ENCODE data around the gene VSIG4.

The VSIG4 gene

GRCh38 chrX:66009231-66009845, 30.5 kb downstream of the VSIG4 start:
- Histone ChIP-seq H3K9me3 (ENCODE audit: control insufficient read depth in 1 of 2, low read length in 2 of 2) (no peaks in the 10 kb centered on the region), H3K27ac (ENCODE audit: low read depth, low read length) (no peak overlapping the region), H3K27me3 (ENCODE audit: control insufficient read depth in 1 of 2, insufficient read depth in 2 of 2, low read length in 2 of 2) (no peaks in the 10 kb centered on the region), H3K4me1 (ENCODE audit: control insufficient read depth in 1 of 2, insufficient read depth in 2 of 2, low read length in 2 of 2) (peaks cover 0 to 6% of the 10 kb centered on the region in 2 donors), H3K9ac (ENCODE audit: low read depth in 1 of 2, low read length in 2 of 2) (no peak overlapping the region), H3K4me3 (ENCODE audit: low read depth in 1 of 2, low read length in 2 of 2) (no peak overlapping the region), H3K36me3 (ENCODE audit: control insufficient read depth in 1 of 2, insufficient read depth in 2 of 2, low read length in 2 of 2) (no peaks in the 10 kb centered on the region)

GRCh38 chrX:66008328-66008970, 31.4 kb downstream of the VSIG4 start:
- H3K27me3 ChIP-seq (ENCODE audit: control insufficient read depth in 1 of 2, insufficient read depth in 2 of 2, low read length in 2 of 2), result no peaks in the 10 kb centered on the region
- no peak overlapping the region for H3K27ac ChIP-seq (ENCODE audit: low read depth, low read length)
- no peak overlapping the region for H3K9ac ChIP-seq (ENCODE audit: low read depth in 1 of 2, low read length in 2 of 2)
- H3K4me3 ChIP-seq (ENCODE audit: low read depth in 1 of 2, low read length in 2 of 2), result no peak overlapping the region
- H3K9me3 ChIP-seq (ENCODE audit: control insufficient read depth in 1 of 2, low read length in 2 of 2), result no peaks in the 10 kb centered on the region
- H3K4me1 ChIP-seq (ENCODE audit: control insufficient read depth in 1 of 2, insufficient read depth in 2 of 2, low read length in 2 of 2), result peaks cover 0 to 6% of the 10 kb centered on the region in 2 donors
- H3K36me3 ChIP-seq (ENCODE audit: control insufficient read depth in 1 of 2, insufficient read depth in 2 of 2, low read length in 2 of 2), result no peaks in the 10 kb centered on the region

GRCh38 chrX:66007851-66008250, 32.0 kb downstream of the VSIG4 start:
- Histone ChIP-seq H3K27me3 (ENCODE audit: control insufficient read depth in 1 of 2, insufficient read depth in 2 of 2, low read length in 2 of 2) (no peaks in the 10 kb centered on the region), H3K4me1 (ENCODE audit: control insufficient read depth in 1 of 2, insufficient read depth in 2 of 2, low read length in 2 of 2) (peaks cover 0 to 6% of the 10 kb centered on the region in 2 donors), H3K9me3 (ENCODE audit: control insufficient read depth in 1 of 2, low read length in 2 of 2) (no peaks in the 10 kb centered on the region), H3K27ac (ENCODE audit: low read depth, low read length) (no peak overlapping the region), H3K9ac (ENCODE audit: low read depth in 1 of 2, low read length in 2 of 2) (no peak overlapping the region), H3K36me3 (ENCODE audit: control insufficient read depth in 1 of 2, insufficient read depth in 2 of 2, low read length in 2 of 2) (no peaks in the 10 kb centered on the region), H3K4me3 (ENCODE audit: low read depth in 1 of 2, low read length in 2 of 2) (no peak overlapping the region)

GRCh38 chrX:66005830-66006449, 33.9 kb downstream of the VSIG4 start:
- Histone ChIP-seq H3K4me1 (ENCODE audit: control insufficient read depth in 1 of 2, insufficient read depth in 2 of 2, low read length in 2 of 2) (peaks cover 0 to 6% of the 10 kb centered on the region in 2 donors), H3K36me3 (ENCODE audit: control insufficient read depth in 1 of 2, insufficient read depth in 2 of 2, low read length in 2 of 2) (no peaks in the 10 kb centered on the region), H3K4me3 (ENCODE audit: low read depth in 1 of 2, low read length in 2 of 2) (no peak overlapping the region), H3K27me3 (ENCODE audit: control insufficient read depth in 1 of 2, insufficient read depth in 2 of 2, low read length in 2 of 2) (no peaks in the 10 kb centered on the region), H3K27ac (ENCODE audit: low read depth, low read length) (no peak overlapping the region), H3K9ac (ENCODE audit: low read depth in 1 of 2, low read length in 2 of 2) (no peak overlapping the region), H3K9me3 (ENCODE audit: control insufficient read depth in 1 of 2, low read length in 2 of 2) (no peaks in the 10 kb centered on the region)

GRCh38 chrX:66004928-66005829, 34.7 kb downstream of the VSIG4 start:
- Histone ChIP-seq H3K4me1 (ENCODE audit: control insufficient read depth in 1 of 2, insufficient read depth in 2 of 2, low read length in 2 of 2) (peaks cover 0 to 6% of the 10 kb centered on the region in 2 donors), H3K27ac (ENCODE audit: low read depth, low read length) (no peak overlapping the region), H3K27me3 (ENCODE audit: control insufficient read depth in 1 of 2, insufficient read depth in 2 of 2, low read length in 2 of 2) (no peaks in the 10 kb centered on the region), H3K4me3 (ENCODE audit: low read depth in 1 of 2, low read length in 2 of 2) (no peak overlapping the region), H3K9ac (ENCODE audit: low read depth in 1 of 2, low read length in 2 of 2) (no peak overlapping the region), H3K36me3 (ENCODE audit: control insufficient read depth in 1 of 2, insufficient read depth in 2 of 2, low read length in 2 of 2) (no peaks in the 10 kb centered on the region), H3K9me3 (ENCODE audit: control insufficient read depth in 1 of 2, low read length in 2 of 2) (no peaks in the 10 kb centered on the region)

GRCh38 chrX:66002824-66003680, 36.8 kb downstream of the VSIG4 start:
- H3K27me3 ChIP-seq (ENCODE audit: control insufficient read depth in 1 of 2, insufficient read depth in 2 of 2, low read length in 2 of 2), result no peaks in the 10 kb centered on the region
- H3K9me3 ChIP-seq (ENCODE audit: control insufficient read depth in 1 of 2, low read length in 2 of 2), result no peaks in the 10 kb centered on the region
- H3K36me3 ChIP-seq (ENCODE audit: control insufficient read depth in 1 of 2, insufficient read depth in 2 of 2, low read length in 2 of 2), result no peaks in the 10 kb centered on the region
- H3K4me1 ChIP-seq (ENCODE audit: control insufficient read depth in 1 of 2, insufficient read depth in 2 of 2, low read length in 2 of 2), result peaks cover 0 to 6% of the 10 kb centered on the region in 2 donors
- no peak overlapping the region for H3K27ac ChIP-seq (ENCODE audit: low read depth, low read length)
- H3K9ac ChIP-seq (ENCODE audit: low read depth in 1 of 2, low read length in 2 of 2), result no peak overlapping the region
- no peak overlapping the region for H3K4me3 ChIP-seq (ENCODE audit: low read depth in 1 of 2, low read length in 2 of 2)

GRCh38 chrX:66001596-66001995, 38.3 kb downstream of the VSIG4 start:
- Histone ChIP-seq H3K4me3 (ENCODE audit: low read depth in 1 of 2, low read length in 2 of 2) (no peak overlapping the region), H3K27ac (ENCODE audit: low read depth, low read length) (no peak overlapping the region), H3K4me1 (ENCODE audit: control insufficient read depth in 1 of 2, insufficient read depth in 2 of 2, low read length in 2 of 2) (peaks cover 0 to 6% of the 10 kb centered on the region in 2 donors), H3K36me3 (ENCODE audit: control insufficient read depth in 1 of 2, insufficient read depth in 2 of 2, low read length in 2 of 2) (no peaks in the 10 kb centered on the region), H3K9ac (ENCODE audit: low read depth in 1 of 2, low read length in 2 of 2) (no peak overlapping the region), H3K27me3 (ENCODE audit: control insufficient read depth in 1 of 2, insufficient read depth in 2 of 2, low read length in 2 of 2) (no peaks in the 10 kb centered on the region), H3K9me3 (ENCODE audit: control insufficient read depth in 1 of 2, low read length in 2 of 2) (no peaks in the 10 kb centered on the region)

GRCh38 chrX:66000628-66001272, 39.1 kb downstream of the VSIG4 start:
- Histone ChIP-seq H3K9ac (ENCODE audit: low read depth in 1 of 2, low read length in 2 of 2) (no peak overlapping the region), H3K36me3 (ENCODE audit: control insufficient read depth in 1 of 2, insufficient read depth in 2 of 2, low read length in 2 of 2) (no peaks in the 10 kb centered on the region), H3K4me1 (ENCODE audit: control insufficient read depth in 1 of 2, insufficient read depth in 2 of 2, low read length in 2 of 2) (peaks cover 0 to 6% of the 10 kb centered on the region in 2 donors), H3K27ac (ENCODE audit: low read depth, low read length) (no peak overlapping the region), H3K27me3 (ENCODE audit: control insufficient read depth in 1 of 2, insufficient read depth in 2 of 2, low read length in 2 of 2) (no peaks in the 10 kb centered on the region), H3K9me3 (ENCODE audit: control insufficient read depth in 1 of 2, low read length in 2 of 2) (no peaks in the 10 kb centered on the region), H3K4me3 (ENCODE audit: low read depth in 1 of 2, low read length in 2 of 2) (no peak overlapping the region)

GRCh38 chrX:66000178-66000577, 39.7 kb downstream of the VSIG4 start:
- H3K9ac ChIP-seq (ENCODE audit: low read depth in 1 of 2, low read length in 2 of 2), result no peak overlapping the region
- H3K4me3 ChIP-seq (ENCODE audit: low read depth in 1 of 2, low read length in 2 of 2), result no peak overlapping the region
- no peaks in the 10 kb centered on the region for H3K36me3 ChIP-seq (ENCODE audit: control insufficient read depth in 1 of 2, insufficient read depth in 2 of 2, low read length in 2 of 2)
- no peaks in the 10 kb centered on the region for H3K9me3 ChIP-seq (ENCODE audit: control insufficient read depth in 1 of 2, low read length in 2 of 2)
- H3K27ac ChIP-seq (ENCODE audit: low read depth, low read length), result no peak overlapping the region
- no peaks in the 10 kb centered on the region for H3K27me3 ChIP-seq (ENCODE audit: control insufficient read depth in 1 of 2, insufficient read depth in 2 of 2, low read length in 2 of 2)
- H3K4me1 ChIP-seq (ENCODE audit: control insufficient read depth in 1 of 2, insufficient read depth in 2 of 2, low read length in 2 of 2), result peaks cover 0 to 6% of the 10 kb centered on the region in 2 donors
